Omental fat pad (tissue), 4 donors: ENCODE data around the gene RASSF5. TPM values are rescaled to one million over a fixed set of nuclear protein-coding genes. Genes with fewer than 3 reads are reported as not detected.
A peak's percentile ranks its signal among the peaks of the same experiment; 100 is the strongest.

Source experiments
- ATAC-seq: fragments of 150-250 bp; one replicate; pipeline ENCODE4 v1.9.1; 2016; ENCODE audit warnings: mild to moderate bottlenecking, moderate library complexity; ENCODE audit not compliant: low FRiP score
- DNase-seq: peaks from one replicate; pipeline ENCODE4 v3.0.0-alpha.2; 2019; ENCODE audit warnings: low spot score
- CTCF ChIP-seq, 3 donors: fragments of 450-650 bp; IDR thresholded peaks; one replicate each; pipeline ENCODE4 v1.5.1; 2016 to 2017; ENCODE audit warnings: antibody characterized with exemption in 3 of 3, mild to moderate bottlenecking in 3 of 3, moderate library complexity in 2 of 3
- total RNA-seq, 4 donors: library from RNA; depleted of rRNA; stranded (reverse); fragments of >200 nt; gene quantifications; one replicate each; pipeline ENCODE4 v1.1.0, GENCODE V29; 2016

RASSF5 gene
- total RNA-seq, 4 donors from 2014 or later = 9.7 to 16.1 (median 10.8) TPM

- ATAC-seq = no peak
- DNase-seq = peak; percentile 83
- TF ChIP-seq CTCF (IDR thresholded peaks at IDR 0.05) = peak in 2 of 3 donors; percentile 37 to 77
Measured at GRCh38 chr1:206583707-206584648, 76.6 kb downstream of the RASSF5 start.

GRCh38 chr1:206584683-206585082 lies 77.4 kb downstream of the RASSF5 start:
- no peak for TF ChIP-seq CTCF (IDR thresholded peaks at IDR 0.05)
- ATAC-seq (no peak), DNase-seq (no peak)

- ATAC-seq (no peak), DNase-seq (no peak)
- TF ChIP-seq CTCF (IDR thresholded peaks at IDR 0.05) = no peak
Measured at GRCh38 chr1:206586501-206587445, 79.4 kb downstream of the RASSF5 start.

- DNase-seq (peak; percentile 4), ATAC-seq (no peak)
- no peak for TF ChIP-seq CTCF (IDR thresholded peaks at IDR 0.05)
Measured at GRCh38 chr1:206587904-206588303, 80.6 kb downstream of the RASSF5 start.

- peak; percentile 8 for DNase-seq
- no peak for ATAC-seq
- TF ChIP-seq CTCF (IDR thresholded peaks at IDR 0.05) = no peak
Measured at GRCh38 chr1:206588492-206588891, 81.2 kb downstream of the RASSF5 start.

- DNase-seq (no peak), ATAC-seq (peak; percentile 81)
- no peak for TF ChIP-seq CTCF (IDR thresholded peaks at IDR 0.05)
Measured at GRCh38 chr1:206589206-206589605, 81.9 kb downstream of the RASSF5 start.
